HG03442 (cell line): ENCODE data around the gene GGNBP2.

ENCODE experiments used
- ATAC-seq: cut with Tn5 transposase; IDR thresholded peaks from one replicate; pipeline ENCODE4 v1.9.1; 2021; ENCODE audit warnings: mild to moderate bottlenecking, moderate library complexity; ENCODE audit not compliant: unreplicated experiment

GGNBP2 gene

DNA sequence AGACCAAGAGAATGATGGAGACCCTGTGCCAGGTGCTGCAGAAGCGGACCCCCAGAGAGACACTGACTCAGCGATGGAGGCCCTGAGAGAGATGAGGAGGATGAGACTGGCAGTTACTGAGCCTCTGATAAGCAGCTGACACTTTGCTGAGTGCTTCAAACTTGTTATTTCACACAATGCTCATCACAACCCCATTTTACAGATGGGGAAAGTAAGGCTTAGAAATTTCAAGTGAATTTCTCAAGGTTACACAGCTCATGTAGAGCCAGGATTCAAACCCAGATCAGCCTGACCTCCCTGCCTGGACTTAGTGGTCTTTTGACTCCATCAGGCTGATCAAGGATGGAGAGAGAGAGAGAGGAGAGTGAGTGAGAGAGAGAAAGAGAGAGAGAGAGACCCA lies 83.9 kb downstream of the GGNBP2 start:
- ATAC-seq, result no peak

DNA sequence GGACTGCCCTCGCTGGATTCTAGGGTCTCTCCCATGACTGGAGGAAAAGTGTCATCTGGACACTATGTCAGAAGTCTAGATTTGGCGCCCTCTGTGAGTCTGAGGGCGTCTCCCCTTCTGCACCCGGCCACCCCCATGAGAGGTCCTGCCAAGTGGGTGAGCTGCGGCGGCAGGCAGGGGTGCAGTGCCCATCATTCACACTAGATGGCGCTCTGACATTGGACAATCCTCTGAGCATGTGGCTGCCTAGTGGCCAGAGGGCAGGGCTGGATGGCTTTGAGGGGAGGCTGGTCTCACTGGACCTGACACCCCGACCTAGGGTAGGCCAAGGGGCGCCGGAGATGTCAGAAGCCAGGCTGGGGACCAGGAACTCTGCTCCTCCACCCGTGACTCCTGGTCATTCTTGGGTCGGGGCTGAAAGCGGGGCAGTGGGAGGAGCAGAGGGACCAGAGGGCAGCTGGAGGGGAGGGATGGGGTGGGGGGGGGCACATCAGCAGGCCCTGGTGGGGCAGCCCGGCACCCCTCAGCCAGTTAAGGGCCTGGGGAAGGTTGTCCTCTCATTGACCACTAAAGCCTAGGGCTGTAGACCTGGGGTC lies 84.6 kb downstream of the GGNBP2 start:
- ATAC-seq, result no peak

DNA sequence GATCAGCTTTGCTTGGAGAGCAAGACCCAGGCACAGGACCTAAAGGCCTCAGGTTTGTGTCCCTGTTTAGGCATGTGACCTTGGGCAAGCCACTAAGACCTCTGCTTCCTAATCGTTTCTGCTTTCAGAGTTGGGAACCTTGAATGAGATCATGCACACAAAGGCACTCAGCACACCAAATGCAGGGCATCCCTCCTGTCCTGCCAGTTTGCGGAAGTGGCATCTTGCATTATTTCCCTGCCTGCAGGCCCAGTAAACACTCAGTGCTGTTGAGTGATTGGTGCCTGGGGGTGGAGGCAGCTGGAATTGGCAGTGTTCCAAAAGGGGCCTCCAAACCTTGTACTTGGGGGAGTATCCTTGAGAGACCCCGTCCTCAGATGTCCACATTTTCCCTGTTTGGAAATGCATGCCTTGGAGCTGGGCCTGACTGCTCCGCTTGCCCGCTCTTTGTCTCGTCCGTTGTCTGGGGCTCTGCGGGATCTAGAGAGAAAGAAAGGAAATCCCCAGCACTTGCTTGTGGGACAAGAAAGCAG lies 85.3 kb downstream of the GGNBP2 start:
- no peak for ATAC-seq

DNA sequence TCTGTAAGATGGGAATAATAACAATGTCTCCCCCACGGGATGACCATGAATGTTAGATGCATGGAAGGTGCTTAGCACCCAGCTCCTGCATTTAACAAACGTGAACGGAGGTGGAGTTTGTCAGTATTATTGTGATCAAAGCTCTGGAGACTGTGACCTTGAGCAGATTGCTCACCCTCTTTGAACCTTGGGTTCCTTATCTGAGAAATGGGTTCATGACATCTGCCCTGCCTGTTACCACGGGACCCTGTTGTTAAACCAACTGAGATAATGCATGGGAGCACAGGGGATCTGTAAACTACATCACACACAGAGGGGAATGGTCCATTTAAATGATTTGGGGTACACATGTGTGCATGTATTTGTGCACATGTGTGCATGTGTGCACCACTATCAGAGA lies 86.3 kb downstream of the GGNBP2 start:
- ATAC-seq, result no peak

DNA sequence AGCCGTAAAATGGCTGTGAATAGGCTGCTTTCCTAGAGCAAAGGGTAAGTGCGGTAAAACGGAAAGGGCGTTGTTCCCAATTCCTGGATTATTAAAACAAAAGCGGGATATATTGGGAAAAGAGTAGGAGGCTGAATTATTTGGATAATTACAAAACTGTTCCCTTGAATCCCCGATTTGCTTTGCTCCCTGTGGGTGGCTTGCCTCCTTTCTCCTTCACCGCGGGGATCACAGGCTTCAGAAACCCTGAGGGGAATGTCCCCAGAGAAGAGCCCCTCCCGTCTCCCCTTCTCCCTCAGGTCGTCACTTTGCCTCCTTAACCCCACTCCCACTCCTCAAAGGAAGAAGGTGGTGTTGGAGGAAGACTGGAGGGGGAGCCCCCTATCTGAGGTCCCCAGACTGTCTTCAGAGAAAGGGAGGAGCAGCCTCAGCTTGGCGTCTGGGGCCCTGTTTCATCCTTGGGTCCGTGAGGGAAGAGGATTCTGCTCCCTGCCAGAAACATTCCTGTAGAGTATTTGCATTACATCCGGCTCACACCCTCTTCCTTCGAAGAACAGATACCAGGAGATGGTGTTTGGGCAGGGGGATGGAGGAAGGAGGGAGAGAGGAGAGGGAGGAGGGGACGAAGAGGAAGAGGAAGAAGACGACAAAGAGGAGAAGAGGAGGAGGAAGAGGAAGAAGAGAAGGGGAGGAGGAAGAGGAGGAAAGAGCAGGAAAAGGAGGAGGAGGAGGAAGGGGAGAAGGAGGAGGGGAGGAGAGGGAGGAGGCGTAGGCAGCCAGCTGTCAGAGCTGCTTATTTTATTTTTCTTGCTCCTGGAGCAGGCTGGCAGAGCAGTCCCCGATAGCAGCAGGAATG lies 88.4 kb downstream of the GGNBP2 start:
- no peak for ATAC-seq
